Measurements from ENCODE around the gene KAZALD1. TPM values are rescaled to one million over a fixed set of nuclear protein-coding genes. Genes with fewer than 3 reads are reported as not detected.

The KAZALD1 gene
- total and polyA plus RNA-seq, 3 donors from 2014 or later: 6.4 to 11.0 (median 6.8) TPM

- Histone ChIP-seq H3K27ac (no peak overlapping the region), H3K4me1 (no peaks in the 10 kb centered on the region), H3K9me3 (no peaks in the 10 kb centered on the region), H3K27me3 (no peaks in the 10 kb centered on the region), H3K4me3 (no peak overlapping the region), H3K36me3 (ENCODE audit: low read depth, missing control alignments) (no peaks in the 10 kb centered on the region)
- intact Hi-C loops (cut with DNase I; ENCODE audit: low total_unique reads): no loop called here
- TF ChIP-seq CTCF (IDR thresholded peaks at IDR 0.05): no peak
- TF ChIP-seq POLR2A (IDR thresholded peaks at IDR 0.05): no peak
- 37 to 40% methylated on average over 14 of the region's 14 CpGs for whole genome bisulfite sequencing, 2 donors
- DNase-seq: no peak
Measured at GRCh38 chr10:101087965-101088364, 26.2 kb downstream of the KAZALD1 start.

- H3K4me1 ChIP-seq: no peaks in the 10 kb centered on the region
- no peak overlapping the region for H3K27ac ChIP-seq
- no peak for DNase-seq
- H3K9me3 ChIP-seq: no peaks in the 10 kb centered on the region
- 82 to 86% methylated on average over 7 to 11 of the region's 11 CpGs for WGBS, 2 donors
- TF ChIP-seq CTCF (IDR thresholded peaks at IDR 0.05) (no peak), POLR2A (IDR thresholded peaks at IDR 0.05) (no peak)
- intact Hi-C loops (cut with DNase I; ENCODE audit: low total_unique reads): no loop called here
- no peaks in the 10 kb centered on the region for H3K27me3 ChIP-seq
- H3K4me3 ChIP-seq: no peak overlapping the region
- no peaks in the 10 kb centered on the region for H3K36me3 ChIP-seq (ENCODE audit: low read depth, missing control alignments)
Measured at GRCh38 chr10:101089520-101090299, 27.9 kb downstream of the KAZALD1 start.

GRCh38 chr10:101090597-101090996 is 28.8 kb downstream of the KAZALD1 start:
- intact Hi-C loops (cut with DNase I; ENCODE audit: low total_unique reads): no loop called here
- Histone ChIP-seq H3K4me1 (no peaks in the 10 kb centered on the region), H3K27me3 (no peaks in the 10 kb centered on the region), H3K4me3 (no peak overlapping the region), H3K36me3 (ENCODE audit: low read depth, missing control alignments) (no peaks in the 10 kb centered on the region), H3K27ac (no peak overlapping the region), H3K9me3 (no peaks in the 10 kb centered on the region)
- DNase-seq: no peak
- no peak for TF ChIP-seq POLR2A (IDR thresholded peaks at IDR 0.05)
- TF ChIP-seq CTCF (IDR thresholded peaks at IDR 0.05): no peak
- 84 to 92% methylated on average over 5 of the region's 5 CpGs for WGBS, 2 donors

GRCh38 chr10:101091546-101092290 is 29.9 kb downstream of the KAZALD1 start:
- H3K9me3 ChIP-seq: no peaks in the 10 kb centered on the region
- no peak for DNase-seq
- H3K27ac ChIP-seq: no peak overlapping the region
- intact Hi-C loops (cut with DNase I; ENCODE audit: low total_unique reads): no loop called here
- no peaks in the 10 kb centered on the region for H3K36me3 ChIP-seq (ENCODE audit: low read depth, missing control alignments)
- H3K4me3 ChIP-seq: no peak overlapping the region
- WGBS, 2 donors: 75 to 79% methylated on average over 12 of the region's 12 CpGs
- H3K4me1 ChIP-seq: no peaks in the 10 kb centered on the region
- TF ChIP-seq POLR2A (IDR thresholded peaks at IDR 0.05) (no peak), CTCF (IDR thresholded peaks at IDR 0.05) (no peak)
- H3K27me3 ChIP-seq: no peaks in the 10 kb centered on the region
